PC-9 (cell line): ENCODE results near the gene OR9Q1. TPM values are rescaled to one million over a fixed set of nuclear protein-coding genes. Genes with fewer than 3 reads are reported as not detected.

Experiments used
- Bru-seq: library from RNA; stranded (reverse); fragments of 400-500 nt; gene quantifications from one replicate; lab custom pipeline; 2021; lab: Mats Ljungman, UMichigan
- BruChase-seq, 2 experiments: library from RNA; stranded (reverse); fragments of 400-500 nt; gene quantifications; one replicate each; lab custom pipeline; 2021; lab: Mats Ljungman, UMichigan
- BruUV-seq: library from RNA; stranded (reverse); fragments of 400-500 nt; replicated peaks from 2 replicates; lab custom pipeline; 2021; lab: Mats Ljungman, UMichigan
- CTCF ChIA-PET: fragments of 300-600 bp; sonication (Branson Sonifier 250); formaldehyde crosslinking; loops from one replicate; lab custom pipeline; 2022; ENCODE audit warnings: antibody characterized with exemption; lab: Charles Lee
- POLR2A ChIA-PET: fragments of 300-600 bp; sonication (Branson Sonifier 250); formaldehyde crosslinking; loops from one replicate; lab custom pipeline; 2022; ENCODE audit warnings: antibody characterized with exemption; ENCODE audit not compliant: unreplicated experiment; lab: Charles Lee
- DNase-seq, 2 experiments: peaks; one replicate each; pipeline versions ENCODE4 v3.0.0 to v3.0.0-alpha.2; 2015 to 2022; ENCODE audit warnings: mixed read lengths in 1 of 2
- H2AFZ ChIP-seq: fragments of 200-600 bp; sonication (generic); 2 replicates; pipeline ENCODE4 v1.8.1; 2017; ENCODE audit warnings: antibody characterized with exemption
- H3F3A ChIP-seq: fragments of 200-600 bp; sonication (generic); 2 replicates; pipeline ENCODE4 v1.8.1; 2017; ENCODE audit warnings: antibody characterized with exemption, mild to moderate bottlenecking, low read depth; ENCODE audit not compliant: insufficient read depth
- H3K27ac ChIP-seq: fragments of 200-600 bp; sonication (generic); 2 replicates; pipeline ENCODE4 v1.6.1; 2016; ENCODE audit warnings: mixed run types
- H3K27me3 ChIP-seq: fragments of 200-600 bp; sonication (generic); 2 replicates; pipeline ENCODE4 v1.6.1; 2016; ENCODE audit warnings: low read depth, mixed run types; ENCODE audit not compliant: insufficient read depth
- H3K36me3 ChIP-seq: fragments of 200-600 bp; sonication (generic); 2 replicates; pipeline ENCODE4 v1.6.1; 2016; ENCODE audit warnings: low read depth, mixed run types
- H3K4me1 ChIP-seq: fragments of 200-600 bp; sonication (generic); replicated peaks from 2 replicates; pipeline ENCODE4 v1.6.1; 2016; ENCODE audit warnings: mixed run types; ENCODE audit not compliant: insufficient read depth
- H3K4me2 ChIP-seq: fragments of 200-600 bp; sonication (generic); 2 replicates; pipeline ENCODE4 v1.6.1; 2017; ENCODE audit warnings: mixed run types
- H3K4me3 ChIP-seq: fragments of 200-600 bp; sonication (generic); 2 replicates; pipeline ENCODE4 v1.6.1; 2016; ENCODE audit warnings: mixed run types
- H3K79me2 ChIP-seq: fragments of 200-600 bp; sonication (generic); 2 replicates; pipeline ENCODE4 v1.6.1; 2017; ENCODE audit warnings: low read depth, mixed run types
- H3K9me2 ChIP-seq: fragments of 200-600 bp; sonication (generic); 2 replicates; pipeline ENCODE4 v1.8.1; 2017; ENCODE audit warnings: mild to moderate bottlenecking; ENCODE audit not compliant: insufficient read depth
- H3K9me3 ChIP-seq: fragments of 200-600 bp; sonication (generic); 2 replicates; pipeline ENCODE4 v1.8.1; 2016; ENCODE audit warnings: low read depth; ENCODE audit not compliant: insufficient read depth
- H4K20me1 ChIP-seq: fragments of 200-600 bp; sonication (generic); 2 replicates; pipeline ENCODE4 v1.8.1; 2017; ENCODE audit not compliant: insufficient read depth
- EZH2 ChIP-seq: fragments of 200-600 bp; sonication (generic); IDR thresholded peaks from 2 replicates; pipeline ENCODE4 v1.8.0; 2017; ENCODE audit warnings: antibody characterized with exemption, low read depth
- intact Hi-C: fragments of 100-400 bp; cut with micrococcal nuclease; formaldehyde crosslinking; loops from one replicate; pipeline ENCODE4 v1.10.0; 2022; ENCODE audit not compliant: unreplicated experiment
- long read RNA-seq: library from polyadenylated mRNA; stranded (forward); transcript quantifications from one replicate; pipeline ENCODE4 v2.0.0, GENCODE V29; 2022
- total RNA-seq: library from RNA; stranded (reverse); gene quantifications from 2 replicates; pipeline ENCODE4 v1.2.3, GENCODE V29; 2021
- TF ChIP-seq, protein P1 (sequence below): fragments of 200-600 bp; sonication (generic); conservative IDR thresholded peaks from 2 replicates; pipeline ENCODE4 v1.6.1; 2017; ENCODE audit warnings: mixed run types, antibody characterized with exemption, mild to moderate bottlenecking, moderate library complexity

Gene OR9Q1, protein sequence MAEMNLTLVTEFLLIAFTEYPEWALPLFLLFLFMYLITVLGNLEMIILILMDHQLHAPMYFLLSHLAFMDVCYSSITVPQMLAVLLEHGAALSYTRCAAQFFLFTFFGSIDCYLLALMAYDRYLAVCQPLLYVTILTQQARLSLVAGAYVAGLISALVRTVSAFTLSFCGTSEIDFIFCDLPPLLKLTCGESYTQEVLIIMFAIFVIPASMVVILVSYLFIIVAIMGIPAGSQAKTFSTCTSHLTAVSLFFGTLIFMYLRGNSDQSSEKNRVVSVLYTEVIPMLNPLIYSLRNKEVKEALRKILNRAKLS
- total RNA-seq (not detected in 2 replicates), Bru-seq, nascent RNA (percentile 1 among the genes with signal in this experiment), BruChase-seq, experiment 1, labeled RNA remaining after a 2-hour chase (percentile 3 among the genes with signal in this experiment), BruChase-seq, experiment 2, labeled RNA remaining after a 6-hour chase (percentile 1 among the genes with signal in this experiment)
- long read RNA-seq, result 0 reads

DNA sequence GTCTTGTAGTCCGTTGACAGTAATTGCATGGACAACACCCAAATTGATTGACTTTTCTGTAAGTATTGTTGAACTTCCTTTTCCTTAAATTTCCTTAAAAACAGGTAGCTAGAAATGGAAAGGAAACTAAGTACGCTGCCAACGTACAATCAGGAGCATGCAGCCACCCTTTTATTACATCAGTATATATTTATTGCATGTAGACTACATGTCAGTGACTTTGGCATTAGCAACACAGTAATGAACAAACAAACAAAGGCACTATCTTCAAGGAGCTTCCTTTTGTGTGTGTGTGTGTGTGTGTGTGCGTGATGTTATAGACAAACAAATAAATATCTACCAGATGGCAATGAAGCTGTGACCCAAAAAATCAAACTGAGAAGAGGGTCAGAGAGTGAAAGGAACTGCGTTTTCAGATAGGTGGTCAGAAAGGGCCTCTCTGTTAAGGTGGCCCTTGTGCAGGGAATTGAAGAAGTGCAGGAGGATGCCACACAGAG lies at the start of gene OR9Q1:
TSS of gene OR9Q1 (plus strand) at position 447 of the 497 bp plus-strand sequence. CDS start 155,564 bp downstream, outside the sequence.
- BruUV-seq, result no TSS peak
- no peak for TF ChIP-seq EZH2
- TF ChIP-seq, protein P1, sequence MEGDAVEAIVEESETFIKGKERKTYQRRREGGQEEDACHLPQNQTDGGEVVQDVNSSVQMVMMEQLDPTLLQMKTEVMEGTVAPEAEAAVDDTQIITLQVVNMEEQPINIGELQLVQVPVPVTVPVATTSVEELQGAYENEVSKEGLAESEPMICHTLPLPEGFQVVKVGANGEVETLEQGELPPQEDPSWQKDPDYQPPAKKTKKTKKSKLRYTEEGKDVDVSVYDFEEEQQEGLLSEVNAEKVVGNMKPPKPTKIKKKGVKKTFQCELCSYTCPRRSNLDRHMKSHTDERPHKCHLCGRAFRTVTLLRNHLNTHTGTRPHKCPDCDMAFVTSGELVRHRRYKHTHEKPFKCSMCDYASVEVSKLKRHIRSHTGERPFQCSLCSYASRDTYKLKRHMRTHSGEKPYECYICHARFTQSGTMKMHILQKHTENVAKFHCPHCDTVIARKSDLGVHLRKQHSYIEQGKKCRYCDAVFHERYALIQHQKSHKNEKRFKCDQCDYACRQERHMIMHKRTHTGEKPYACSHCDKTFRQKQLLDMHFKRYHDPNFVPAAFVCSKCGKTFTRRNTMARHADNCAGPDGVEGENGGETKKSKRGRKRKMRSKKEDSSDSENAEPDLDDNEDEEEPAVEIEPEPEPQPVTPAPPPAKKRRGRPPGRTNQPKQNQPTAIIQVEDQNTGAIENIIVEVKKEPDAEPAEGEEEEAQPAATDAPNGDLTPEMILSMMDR, result no peak
- H3F3A ChIP-seq, result no peaks in the 10 kb centered on the region
- no peaks in the 10 kb centered on the region for H3K9me2 ChIP-seq
- intact Hi-C loops, result no loop called here
- H3K79me2 ChIP-seq, result no peaks in the 10 kb centered on the region
- POLR2A ChIA-PET, result no interaction called here
- no peaks in the 10 kb centered on the region for H3K36me3 ChIP-seq
- no peak within 1 kb of the TSS for H3K27ac ChIP-seq
- no peaks in the 10 kb centered on the region for H4K20me1 ChIP-seq
- H3K9me3 ChIP-seq, result no peaks in the 10 kb centered on the region
- H3K4me2 ChIP-seq, result no peak within 1 kb of the TSS
- 0 out of 2 replicates have a peak, but pooled peaks cover 6% of the 10 kb centered on the region for H3K27me3 ChIP-seq
- H3K4me1 ChIP-seq, result no peaks in the 10 kb centered on the region
- no peak within 1 kb of the TSS for H3K4me3 ChIP-seq
- no peak within 1 kb of the TSS for H2AFZ ChIP-seq
- CTCF ChIA-PET, result no interaction called here
- no peak for DNase-seq

DNA sequence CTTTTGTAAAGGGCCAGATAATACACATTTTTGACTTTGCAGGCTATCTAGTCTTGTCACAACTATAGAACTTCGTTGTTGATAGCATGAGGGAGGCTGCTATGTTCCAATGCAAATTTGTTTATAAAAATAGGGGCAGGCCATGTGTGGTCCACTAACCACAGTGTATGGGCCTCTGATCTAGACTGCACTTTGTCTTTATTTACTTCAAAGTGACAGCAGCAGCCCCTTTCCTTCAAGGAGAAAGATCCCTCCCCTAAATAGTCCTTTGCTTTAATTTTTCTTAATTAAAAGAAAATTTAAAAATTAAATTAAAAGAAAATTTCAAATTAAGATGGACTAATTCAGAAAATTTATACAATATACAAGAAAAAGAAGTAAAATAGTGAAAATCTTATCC lies 49.5 kb upstream of the OR9Q1 start:
- no peak overlapping the region for H3K27ac ChIP-seq
- no TSS peak for BruUV-seq
- intact Hi-C loops, result no loop called here
- H2AFZ ChIP-seq, result no peak overlapping the region
- no peak for DNase-seq
- no peaks in the 10 kb centered on the region for H3K36me3 ChIP-seq
- H3K27me3 ChIP-seq, result peaks cover 11% of the 10 kb centered on the region
- no peaks in the 10 kb centered on the region for H3K9me3 ChIP-seq
- ChIA-PET POLR2A (no interaction called here), CTCF (no interaction called here)
- TF ChIP-seq, protein P1, result no peak
- TF ChIP-seq EZH2, result no peak
- no peaks in the 10 kb centered on the region for H3F3A ChIP-seq
- no peaks in the 10 kb centered on the region for H3K9me2 ChIP-seq
- H3K4me1 ChIP-seq, result no peaks in the 10 kb centered on the region
- no peak overlapping the region for H3K4me3 ChIP-seq
- H3K4me2 ChIP-seq, result no peak overlapping the region
- no peaks in the 10 kb centered on the region for H3K79me2 ChIP-seq
- H4K20me1 ChIP-seq, result no peaks in the 10 kb centered on the region

DNA sequence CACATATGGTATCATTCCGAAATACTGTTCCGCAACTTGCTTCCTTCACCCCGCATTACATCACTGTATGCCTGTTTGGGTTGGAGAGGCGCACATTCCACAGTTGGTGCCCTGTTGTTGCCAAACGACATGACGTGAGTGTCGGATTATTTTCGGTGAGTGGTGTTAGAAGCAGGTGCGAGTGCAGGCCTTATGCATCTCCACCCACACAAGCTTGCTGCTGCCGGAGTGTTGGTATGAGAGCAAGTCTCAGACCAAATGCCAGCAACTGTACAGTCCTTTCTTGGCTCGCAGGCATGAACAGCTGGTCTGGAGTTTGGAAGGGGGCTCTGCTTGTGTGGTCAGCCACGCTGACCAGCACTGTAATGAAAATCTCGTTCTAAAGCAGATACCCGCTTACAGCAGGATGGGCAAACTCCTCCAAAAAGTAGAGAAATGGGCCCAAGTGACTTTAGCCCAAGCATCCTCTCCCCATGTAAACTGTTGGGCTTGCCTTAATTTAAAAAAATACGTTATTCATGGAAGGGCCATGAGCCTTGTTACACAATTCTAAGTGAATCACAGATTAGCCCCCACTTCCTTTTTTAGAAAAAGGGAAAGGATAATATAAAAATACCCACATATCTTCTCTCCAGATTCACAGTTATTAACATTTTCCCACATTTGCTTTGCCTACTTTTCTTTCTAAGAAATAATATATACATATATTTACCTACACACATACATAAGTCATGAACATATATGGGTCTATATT lies 48.7 kb upstream of the OR9Q1 start:
- H3K9me3 ChIP-seq, result no peaks in the 10 kb centered on the region
- no peaks in the 10 kb centered on the region for H4K20me1 ChIP-seq
- H3K4me3 ChIP-seq, result no peak overlapping the region
- no peaks in the 10 kb centered on the region for H3K36me3 ChIP-seq
- no peak overlapping the region for H2AFZ ChIP-seq
- H3F3A ChIP-seq, result no peaks in the 10 kb centered on the region
- no peaks in the 10 kb centered on the region for H3K9me2 ChIP-seq
- intact Hi-C loops, result no loop called here
- no TSS peak for BruUV-seq
- no peak for DNase-seq
- ChIA-PET CTCF (no interaction called here), POLR2A (no interaction called here)
- no peaks in the 10 kb centered on the region for H3K4me1 ChIP-seq
- H3K27ac ChIP-seq, result no peak overlapping the region
- no peak overlapping the region for H3K4me2 ChIP-seq
- TF ChIP-seq EZH2, result no peak
- TF ChIP-seq, protein P1, result no peak
- no peaks in the 10 kb centered on the region for H3K79me2 ChIP-seq
- peaks cover 11% of the 10 kb centered on the region for H3K27me3 ChIP-seq
